T-helper 1 cell treated with Interleukin-12 subunit alpha and Interleukin-12 subunit beta and Interleukin-4 antibody, amounts not matched to agents 30 ng/mL and 1 ng/mL, for 36 hours (primary cell): Measurements from ENCODE around the gene OPCML. TPM values are rescaled to one million over a fixed set of nuclear protein-coding genes. Genes with fewer than 3 reads are reported as not detected.

Experiments used
- intact Hi-C: fragments of 100-400 bp; cut with micrococcal nuclease; formaldehyde crosslinking; loops from one replicate; pipeline ENCODE4 v1.15.1; 2024
- total RNA-seq: library from RNA; stranded (reverse); gene quantifications from 2 replicates; pipeline ENCODE4 v1.2.3, GENCODE V29; 2022

Gene OPCML
- total RNA-seq, 1 donor from 2014 or later, result 0.02 TPM

DNA sequence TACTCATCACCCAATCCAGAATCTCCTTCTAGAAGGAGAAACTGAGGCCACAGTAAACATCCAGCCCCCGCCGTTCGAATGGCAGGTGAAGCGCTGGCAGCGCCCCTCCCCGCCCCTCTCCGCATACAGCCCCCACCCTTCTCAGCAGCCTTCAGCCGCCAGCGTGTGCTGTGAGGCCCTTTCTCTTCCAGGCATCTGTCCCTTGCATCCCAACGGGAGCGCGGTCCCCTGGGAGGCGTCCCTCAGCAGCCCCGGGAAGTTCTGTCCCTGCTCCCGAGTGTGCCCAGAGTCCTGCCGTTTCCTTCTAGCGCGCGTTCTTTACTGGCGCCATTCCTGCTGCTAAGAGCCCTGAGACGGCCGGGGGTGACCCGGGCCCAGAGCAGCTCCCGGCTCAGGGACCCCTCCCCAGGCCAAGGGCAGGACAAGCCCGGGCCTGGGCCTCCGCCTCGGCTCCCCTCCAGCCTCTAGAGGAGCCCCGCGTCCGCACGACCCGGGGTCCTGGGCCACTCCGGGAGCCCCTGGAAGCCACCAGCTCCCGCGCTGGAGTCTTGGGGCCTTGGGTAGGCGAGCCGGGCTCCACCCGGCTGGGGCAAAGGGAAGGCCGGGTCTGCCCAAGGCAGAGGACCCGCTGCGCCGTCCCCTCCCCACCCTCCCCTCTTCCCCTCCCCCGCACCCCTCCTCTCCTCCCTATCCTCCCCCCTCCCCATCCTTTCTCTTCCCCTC lies 450.4 kb downstream of the OPCML start:
- intact Hi-C loops, result no loop called here

DNA sequence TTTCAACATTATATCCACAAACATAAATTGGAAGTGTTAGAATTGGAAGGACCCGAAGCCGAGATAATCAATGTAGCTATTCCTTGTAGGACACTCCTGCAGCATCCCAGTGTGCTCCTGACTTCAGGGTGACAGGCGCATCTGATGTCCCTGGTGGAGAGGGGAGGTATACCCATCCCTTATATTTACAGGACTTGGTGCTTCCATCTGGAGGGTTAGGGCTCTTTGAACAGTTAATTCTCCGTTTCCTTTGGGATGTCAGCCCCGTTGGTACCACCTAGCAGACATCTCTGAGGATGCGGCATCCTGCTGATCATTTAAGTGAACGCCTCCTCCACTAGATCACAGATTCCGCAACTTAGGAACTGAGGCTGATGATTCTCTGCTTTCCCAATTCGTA lies 451.3 kb downstream of the OPCML start:
- intact Hi-C loops, result no loop called here

DNA sequence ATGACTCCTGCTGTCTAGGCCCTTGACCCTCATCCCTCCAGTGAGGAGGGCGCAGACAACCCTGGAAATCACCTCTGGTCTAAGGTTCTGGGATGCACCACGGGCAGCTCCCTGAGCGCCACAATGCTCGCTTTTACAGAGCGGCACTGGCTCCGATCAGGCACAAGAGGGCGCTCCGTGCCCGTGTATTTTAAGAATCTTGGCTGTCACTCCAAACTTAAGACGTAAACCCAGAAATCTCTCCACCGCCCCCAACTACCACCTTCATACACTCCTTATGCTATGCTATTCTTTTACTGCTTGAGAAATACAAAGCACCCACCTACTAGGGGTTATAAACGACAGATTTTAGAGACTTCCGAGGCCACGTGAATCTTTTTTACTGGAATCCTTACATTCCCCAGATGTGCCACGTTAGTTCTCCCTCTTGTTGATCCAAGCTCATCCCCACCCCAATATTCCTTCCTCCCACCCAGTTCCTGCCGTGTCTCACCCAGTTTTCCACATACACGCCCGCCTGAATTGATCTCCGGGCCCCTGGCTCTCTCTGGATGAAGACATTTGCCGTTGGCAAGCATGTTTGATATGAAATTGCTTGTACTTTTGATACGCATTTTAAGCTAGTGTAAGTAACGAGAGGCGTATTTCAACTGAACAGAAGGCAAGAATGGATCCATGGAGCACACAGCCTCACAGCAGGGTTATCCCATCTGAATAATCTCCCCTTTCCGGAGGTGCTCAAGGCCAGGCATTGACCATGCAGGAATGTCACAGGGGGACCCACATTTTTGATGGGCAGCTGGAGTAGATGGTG lies 453.5 kb downstream of the OPCML start:
- intact Hi-C loops, result loop anchor here (1.0 to 2.0 kb wide), 3 partner anchors 56 to 757 kb away; no protein-coding TSS in a partner anchor

DNA sequence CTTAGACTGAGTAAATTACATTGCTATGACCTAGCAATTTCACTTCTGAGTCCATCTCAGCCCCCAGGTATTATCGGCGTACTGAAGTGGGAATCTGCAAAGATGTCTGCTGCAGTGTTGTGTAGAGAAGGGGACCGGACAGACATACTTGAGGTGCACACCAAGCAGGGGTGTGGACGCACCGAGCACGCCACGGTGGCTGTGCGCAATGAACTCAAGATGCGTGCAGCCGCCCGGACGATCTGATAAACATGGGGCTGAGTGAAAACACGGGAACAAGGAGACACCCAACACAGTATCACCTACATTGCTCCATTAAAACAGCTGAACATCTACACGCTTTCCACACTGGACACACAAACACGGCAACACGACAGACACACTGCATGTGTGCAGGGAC lies 454.3 kb downstream of the OPCML start:
- intact Hi-C loops, result loop anchor here (1.0 to 2.0 kb wide), 3 partner anchors 57 to 757 kb away; no protein-coding TSS in a partner anchor

DNA sequence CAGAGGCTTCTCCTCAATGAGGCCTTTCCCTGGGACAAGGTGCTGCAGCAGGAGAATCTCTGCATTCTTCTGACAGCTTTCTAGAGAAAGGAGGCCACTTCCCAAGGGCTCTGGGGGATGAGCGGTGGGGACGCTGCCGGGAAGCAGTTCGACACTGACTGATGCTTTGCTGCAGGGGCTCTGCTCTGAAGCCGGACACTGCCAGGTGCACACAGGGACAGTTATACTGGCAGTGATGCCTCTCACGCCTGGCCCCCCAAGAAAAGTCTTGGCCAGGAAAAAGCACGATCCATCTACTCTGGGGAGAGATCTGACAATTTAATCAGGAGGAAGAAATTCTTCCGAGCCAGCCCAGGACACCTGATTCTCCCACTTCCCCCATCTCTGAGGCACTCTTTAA lies 456.9 kb downstream of the OPCML start:
- intact Hi-C loops, result no loop called here

DNA sequence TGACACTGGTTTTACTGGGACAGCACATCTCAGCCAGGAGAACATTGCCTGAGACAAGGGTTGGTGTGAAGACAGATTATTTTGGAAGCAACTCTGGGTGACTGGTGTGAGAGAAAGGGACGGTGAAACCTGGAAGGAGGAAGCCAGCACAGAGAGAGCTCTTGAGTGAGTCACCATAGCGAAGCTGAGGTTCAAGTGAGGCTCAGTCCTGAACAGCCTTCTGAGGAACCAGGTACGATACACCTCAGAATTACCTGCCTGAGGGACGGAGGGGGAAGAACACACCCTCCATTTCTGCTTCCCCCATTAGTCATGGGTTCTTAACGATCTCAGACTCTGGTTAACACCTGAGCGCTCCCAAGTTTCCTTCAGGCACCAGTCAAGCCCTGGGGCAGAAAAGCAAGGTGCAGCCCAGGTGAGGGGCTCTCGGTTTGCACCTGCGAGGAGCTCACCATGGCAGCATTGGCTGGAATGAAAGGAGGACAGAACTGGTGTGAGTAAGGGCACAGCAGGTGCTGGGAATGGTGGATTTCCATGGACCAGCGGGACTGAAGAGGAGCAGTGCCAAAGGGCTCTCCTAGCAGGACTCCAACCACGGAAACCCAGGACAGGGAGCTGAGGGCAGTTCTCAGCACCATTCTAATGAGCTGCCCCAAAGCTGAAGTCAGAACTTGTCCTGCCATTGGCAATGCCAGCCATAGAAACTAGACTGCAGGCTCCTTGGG lies 459.3 kb downstream of the OPCML start:
- intact Hi-C loops, result no loop called here

DNA sequence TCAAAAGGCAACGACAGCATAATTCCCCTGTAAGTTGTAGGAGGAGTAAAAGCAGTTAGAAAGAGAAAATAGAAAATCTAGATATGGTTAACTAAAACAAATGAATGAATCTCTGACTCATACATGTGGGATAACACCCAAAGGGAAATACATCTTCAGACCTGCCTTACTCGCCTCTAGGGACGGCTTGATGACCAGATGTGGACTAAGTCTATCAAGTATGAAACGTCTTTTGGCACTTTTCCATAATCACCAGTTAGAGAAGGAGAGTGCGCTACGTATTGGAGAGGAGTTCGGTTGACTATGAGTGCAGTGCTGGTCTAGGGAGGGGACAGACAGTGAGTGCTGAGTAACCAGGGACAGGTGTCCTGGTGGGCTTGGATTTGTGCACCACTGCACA lies 459.9 kb downstream of the OPCML start:
- intact Hi-C loops, result no loop called here

DNA sequence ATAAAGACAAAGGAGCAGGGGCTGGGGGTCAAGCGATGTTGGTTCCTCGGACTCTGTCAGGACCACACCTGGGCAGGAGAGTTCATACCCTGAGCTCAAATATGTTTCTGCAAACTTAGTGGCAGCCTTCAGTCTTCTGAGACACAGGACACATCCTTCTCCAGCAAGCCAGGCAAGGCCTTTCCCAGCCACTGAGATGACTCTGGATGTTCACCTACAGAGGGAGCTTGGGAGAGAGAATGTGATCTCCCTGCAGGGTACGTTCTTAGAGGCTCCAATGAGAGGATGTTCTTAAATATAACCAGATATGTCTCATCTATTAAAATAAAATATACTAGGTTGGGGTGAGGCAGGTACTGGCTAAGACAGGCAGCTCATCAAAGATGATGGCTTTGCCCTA lies 461.5 kb downstream of the OPCML start:
- intact Hi-C loops, result no loop called here

DNA sequence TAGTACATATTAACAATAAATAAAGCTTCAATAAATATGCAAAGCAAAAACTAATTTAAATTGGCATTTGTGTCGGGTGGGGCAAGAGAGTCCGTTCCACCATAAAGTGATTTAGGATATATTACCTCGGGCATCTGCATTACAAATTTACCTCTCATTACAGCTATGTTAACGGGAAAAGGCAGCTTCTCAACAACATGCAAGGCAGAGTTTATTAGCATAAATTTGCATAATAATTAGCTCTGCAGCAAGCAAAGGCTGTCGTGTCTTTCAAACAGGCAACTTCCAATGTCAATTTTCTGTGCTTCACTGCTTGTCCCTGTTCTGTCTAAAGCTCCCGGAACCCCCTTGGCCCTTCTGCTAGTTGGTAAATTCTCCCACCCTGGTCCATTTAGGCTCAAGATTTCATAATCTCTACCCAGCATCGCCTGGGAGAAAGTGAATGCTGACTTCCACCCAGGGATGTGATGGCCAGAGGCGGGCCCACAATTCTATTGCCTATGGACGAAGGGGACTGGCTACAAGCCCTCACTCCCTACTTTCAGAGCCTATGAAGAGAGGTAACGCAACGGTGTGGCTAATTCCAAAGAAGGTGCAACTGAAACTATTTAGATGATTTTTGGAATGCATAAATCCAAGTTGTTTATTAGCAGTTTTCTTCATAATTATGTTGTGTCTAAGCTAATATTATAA lies 462.1 kb downstream of the OPCML start:
- intact Hi-C loops, result no loop called here

DNA sequence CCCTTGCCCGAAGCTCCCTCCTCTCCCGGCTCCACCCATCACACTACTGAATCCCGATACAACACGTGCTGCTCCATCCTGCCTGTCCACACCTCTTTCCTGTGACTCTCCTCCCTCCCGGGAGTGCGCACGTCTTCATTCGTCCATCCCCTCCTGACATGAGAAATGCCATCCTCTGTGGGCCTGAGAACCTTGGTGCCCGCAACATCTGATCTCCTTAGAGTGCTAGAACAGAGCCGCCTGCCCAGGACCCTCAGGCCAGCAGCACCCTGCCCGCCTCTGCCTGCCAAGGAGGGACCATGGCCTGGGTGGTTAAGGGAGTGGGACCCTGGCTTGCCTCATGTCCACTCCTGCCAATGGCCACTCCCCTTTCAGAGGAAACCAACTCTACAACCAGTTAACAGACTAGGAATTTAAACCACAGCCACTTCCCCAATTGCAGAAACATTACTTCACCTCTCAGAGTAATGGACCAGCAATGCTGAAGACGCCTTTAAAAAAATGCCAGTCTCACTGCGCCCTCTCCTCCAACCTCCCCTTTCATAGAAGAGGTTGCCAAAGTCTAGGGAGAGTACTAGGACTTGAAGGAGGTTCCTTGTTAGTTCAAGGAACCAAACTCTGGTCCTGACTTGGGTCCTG lies 466.3 kb downstream of the OPCML start:
- intact Hi-C loops, result no loop called here

DNA sequence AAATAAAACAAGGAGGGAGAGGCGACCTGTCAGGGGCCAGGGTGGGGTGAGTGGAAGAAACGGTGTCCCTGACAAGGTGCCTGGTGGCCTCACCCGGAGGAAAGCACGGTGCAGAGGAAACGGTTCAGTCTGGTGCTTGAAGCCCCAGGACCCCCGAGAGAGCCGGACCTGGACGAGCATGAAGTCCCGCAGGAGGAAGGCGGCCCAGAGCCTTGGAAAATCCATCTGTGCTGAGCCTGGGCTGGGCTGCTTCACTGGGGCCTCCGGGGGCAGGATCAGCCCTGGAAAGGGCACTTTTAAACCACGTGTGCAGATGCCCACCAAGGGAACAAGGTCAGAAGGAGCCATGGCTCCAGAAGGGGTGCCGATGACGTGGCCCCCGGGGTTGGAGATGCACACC lies 467.3 kb downstream of the OPCML start:
- intact Hi-C loops, result no loop called here

DNA sequence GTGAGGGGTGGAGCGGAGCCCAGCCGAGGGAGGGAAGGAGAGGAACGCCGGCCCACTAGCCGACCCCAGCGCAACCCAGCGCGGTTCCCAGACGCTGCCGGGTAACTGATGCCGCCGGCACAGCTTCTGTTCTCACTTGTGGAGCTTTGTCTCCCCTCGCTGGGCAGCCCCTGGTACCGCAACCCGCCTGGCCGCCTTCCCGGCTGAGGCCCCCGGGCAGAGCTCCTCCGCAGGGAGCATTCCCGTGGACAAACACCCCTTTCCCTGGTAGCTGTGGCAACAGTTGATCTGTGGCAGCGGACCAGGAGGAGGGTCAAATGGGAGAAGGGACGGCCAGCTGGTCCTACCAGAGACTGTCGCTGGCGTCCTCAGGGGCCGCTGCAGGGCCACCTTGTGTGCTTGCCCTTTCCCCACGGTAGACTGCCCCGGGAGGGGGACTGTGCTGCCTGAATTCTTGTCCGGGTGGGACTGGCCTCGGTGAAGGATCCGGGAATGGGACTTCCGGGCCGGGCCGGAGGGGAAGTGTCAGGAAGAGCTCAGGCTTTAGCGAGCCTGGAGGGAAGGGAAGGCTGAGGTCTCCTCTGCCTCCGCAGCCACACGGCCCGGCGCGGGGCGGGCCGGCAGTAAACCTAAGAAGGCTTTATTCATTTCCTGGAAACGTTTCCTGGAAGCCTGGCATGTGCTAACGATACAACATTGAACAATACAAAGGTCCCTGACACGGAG lies 468.0 kb downstream of the OPCML start:
- intact Hi-C loops, result no loop called here

DNA sequence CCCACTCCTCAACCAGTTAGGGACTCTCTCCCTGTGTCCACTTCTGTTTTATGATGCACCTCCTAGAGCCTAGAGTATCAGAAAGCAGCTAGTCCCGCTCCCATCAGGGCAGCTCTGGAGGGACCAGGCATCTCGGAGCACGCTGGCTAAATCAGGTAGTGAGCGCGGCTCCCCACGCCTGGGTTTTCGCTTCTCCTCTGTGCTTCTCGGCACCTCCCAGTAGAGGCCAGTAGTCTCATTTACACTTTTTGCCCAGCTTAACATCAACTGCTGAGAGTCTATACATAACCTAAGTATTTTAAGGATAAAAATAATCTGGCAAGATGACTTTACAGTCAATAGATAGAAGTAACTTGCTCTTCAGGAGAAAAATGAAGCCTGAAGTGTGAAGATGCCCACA lies 473.8 kb downstream of the OPCML start:
- intact Hi-C loops, result no loop called here

DNA sequence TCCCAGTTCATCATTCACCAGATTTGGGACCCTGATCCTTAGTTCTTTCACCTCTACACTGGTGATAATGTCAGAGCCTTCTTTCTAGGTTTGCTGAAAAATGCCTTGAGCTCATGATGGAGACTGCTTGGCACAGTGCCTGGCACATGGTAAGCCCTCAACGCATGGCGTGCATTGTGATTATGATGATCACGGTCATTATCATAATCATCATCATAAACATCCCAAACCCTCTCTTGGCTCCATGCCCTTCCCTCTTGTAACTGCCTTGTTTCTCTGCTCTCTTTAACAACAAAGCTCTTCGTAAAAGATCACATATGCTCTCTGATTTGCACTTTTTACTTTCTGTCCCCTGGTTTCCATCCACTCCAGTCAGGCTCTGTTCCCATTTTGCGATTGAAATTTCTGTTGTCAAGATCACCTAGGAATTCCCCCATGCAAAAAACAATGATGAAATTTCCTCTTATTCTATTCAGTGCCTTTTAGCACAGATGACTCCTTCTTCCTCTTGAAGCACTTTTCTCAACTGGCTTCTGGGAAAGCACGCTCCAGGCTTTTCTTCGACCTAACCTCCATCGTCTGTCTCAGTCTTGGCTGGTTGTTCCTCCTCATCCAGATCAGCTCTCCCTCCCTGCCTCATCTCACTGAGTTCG lies 479.1 kb downstream of the OPCML start:
- intact Hi-C loops, result no loop called here

DNA sequence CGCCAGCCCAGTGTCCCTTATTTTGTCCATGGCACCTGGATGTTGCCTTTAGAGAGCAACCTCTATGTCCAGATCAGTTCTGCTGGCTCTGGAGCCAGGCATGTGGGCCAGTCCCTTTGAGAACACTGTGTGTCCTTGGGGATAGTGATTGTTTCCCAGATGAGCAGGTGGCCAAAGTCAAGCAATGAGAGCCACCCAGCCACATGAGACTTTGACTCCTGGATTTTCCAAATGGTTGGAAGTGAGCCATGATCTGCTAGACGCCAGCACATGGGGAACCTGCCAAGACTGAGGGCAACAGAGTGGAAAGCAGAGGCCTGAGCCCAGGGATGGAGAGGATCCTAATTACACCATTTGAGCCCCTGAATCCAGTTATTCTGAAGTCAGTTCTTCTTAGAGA lies 479.8 kb downstream of the OPCML start:
- intact Hi-C loops, result no loop called here

DNA sequence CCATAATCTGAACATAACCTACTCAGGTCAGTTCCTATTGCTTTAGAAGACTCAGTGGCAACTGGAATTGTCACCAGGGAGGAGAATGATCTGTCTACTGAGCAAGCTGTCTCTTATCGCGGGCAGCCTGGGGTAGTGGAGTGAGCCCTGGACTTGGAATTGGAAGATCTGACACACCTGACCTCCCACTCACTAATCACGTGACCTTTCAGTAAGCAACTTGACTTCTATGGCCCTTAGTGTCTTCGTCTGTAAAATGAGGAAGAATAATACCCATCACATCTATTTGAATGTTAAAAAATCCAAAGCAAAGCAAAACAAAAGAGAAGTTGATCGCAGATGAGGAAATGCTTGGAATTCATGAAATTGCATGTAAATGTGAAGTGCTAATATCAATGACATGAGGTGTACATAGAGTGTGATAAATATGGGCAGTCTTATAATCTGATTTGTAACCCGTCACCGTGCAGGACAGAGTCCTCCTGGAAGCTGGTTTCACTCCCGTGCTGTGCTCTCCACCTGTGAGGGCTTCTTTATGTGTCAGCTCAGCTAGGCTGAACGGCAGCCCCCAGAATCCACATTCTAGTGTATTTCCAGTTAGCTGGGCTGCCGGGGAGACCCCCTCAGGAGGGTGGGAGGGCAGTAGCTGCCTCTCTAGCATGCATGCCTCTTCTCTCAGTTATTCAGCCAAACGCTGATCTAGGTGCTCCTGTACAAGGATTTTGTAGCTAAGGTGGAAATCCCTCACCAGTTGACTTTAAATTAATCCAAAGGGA lies 482.9 kb downstream of the OPCML start:
- intact Hi-C loops, result no loop called here

DNA sequence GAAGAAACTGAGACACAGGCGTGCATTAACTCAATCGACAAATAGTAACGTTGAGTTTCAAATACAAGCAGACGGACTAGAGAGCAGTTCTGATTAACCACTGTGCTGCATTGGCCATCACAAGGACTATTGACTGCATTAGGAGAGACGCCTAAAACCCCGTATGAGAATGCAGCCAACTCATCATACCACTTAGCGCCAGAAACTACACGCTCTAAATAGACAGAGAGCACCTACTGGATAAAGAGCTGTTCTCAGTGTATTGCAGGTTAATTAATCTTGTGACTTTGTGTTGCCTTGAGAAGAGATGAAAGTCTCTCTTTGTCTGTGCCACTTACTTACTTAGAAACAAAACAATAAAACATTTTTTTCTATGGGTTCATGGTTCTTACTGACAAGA lies 484.0 kb downstream of the OPCML start:
- intact Hi-C loops, result no loop called here

DNA sequence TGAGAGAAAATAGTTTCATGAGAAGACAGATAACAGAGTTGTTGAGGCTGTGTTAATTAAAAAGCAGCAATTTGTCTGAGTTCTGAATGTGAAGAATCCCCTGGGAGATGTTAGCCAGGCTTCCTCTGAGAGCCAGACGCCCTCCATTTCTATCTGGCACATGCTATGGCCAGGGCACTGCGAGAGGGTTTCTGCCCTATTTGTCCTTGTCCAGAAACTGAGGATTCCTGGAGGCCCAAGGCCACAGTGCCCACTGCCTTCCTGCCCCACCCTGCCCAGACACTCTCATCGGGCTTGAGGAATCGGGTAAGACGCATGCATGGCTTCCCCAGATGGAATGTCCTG lies 484.6 kb downstream of the OPCML start:
- intact Hi-C loops, result no loop called here
